ENCODE data around the gene FANCE.

- TF ChIP-seq CTCF (IDR thresholded peaks at IDR 0.05) (no peak), POLR2AphosphoS5 (IDR thresholded peaks at IDR 0.05) (no peak), POLR2A (IDR thresholded peaks at IDR 0.05) (no peak)
These were observed 38.2 kb upstream of the FANCE start for GRCh38 chr6:35413911-35414310.
